Measurements from ENCODE around the gene TMEM116. TPM values are rescaled to one million over a fixed set of nuclear protein-coding genes. Genes with fewer than 3 reads are reported as not detected.
A peak's percentile ranks its signal among the peaks of the same experiment; 100 is the strongest.
"Not testable (repeated sequence)": the region's sequence is repeated elsewhere in the genome, so short reads cannot be mapped to it uniquely, and the experiment has no call there.

The TMEM116 gene
- total RNA-seq, 2 experiments from 2014 or later: 17.8 to 19.7 TPM

DNA sequence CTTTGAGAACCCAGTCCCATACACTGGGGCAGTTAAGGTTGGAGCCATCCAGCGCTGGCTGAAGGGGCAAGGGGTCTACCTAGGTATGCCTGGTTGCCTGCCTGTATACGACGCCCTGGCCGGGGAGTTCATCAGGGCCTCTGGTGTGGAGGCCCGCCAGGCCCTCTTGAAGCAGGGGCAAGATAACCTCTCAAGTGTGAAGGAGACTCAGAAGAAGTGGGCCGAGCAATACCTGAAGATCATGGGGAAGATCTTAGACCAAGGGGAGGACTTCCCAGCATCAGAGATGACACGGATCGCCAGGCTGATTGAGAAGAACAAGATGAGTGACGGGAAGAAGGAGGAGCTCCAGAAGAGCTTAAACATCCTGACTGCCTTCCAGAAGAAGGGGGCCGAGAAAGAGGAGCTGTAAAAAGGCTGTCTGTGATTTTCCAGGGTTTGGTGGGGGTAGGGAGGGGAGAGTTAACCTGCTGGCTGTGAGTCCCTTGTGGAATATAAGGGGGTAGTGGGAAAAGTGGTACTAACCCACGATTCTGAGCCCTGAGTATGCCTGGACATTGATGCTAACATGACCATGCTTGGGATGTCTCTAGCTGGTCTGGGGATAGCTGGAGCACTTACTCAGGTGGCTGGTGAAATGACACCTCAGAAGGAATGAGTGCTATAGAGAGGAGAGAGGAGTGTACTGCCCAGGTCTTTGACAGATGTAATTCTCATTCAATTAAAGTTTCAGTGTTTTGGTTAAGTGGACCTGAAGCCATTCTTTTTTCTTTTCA lies 9.5 kb upstream of the TMEM116 start:
- no peaks in the 10 kb centered on the region for H3K9me3 Mint-ChIP-seq
- H3K4me3 Mint-ChIP-seq: no peak overlapping the region
- peak overlapping the region; percentile 0 for H3K27ac Mint-ChIP-seq
- ChIA-PET POLR2A (interaction anchor here (1.0 to 3.6 kb wide), 3 partner anchors 9 to 181 kb away, joined by 4 to 28 read pairs (median 4); partner anchors contain the start of genes ERP29, MAPKAPK5 and TMEM116), CTCF (interaction anchor here (1.1 to 1.9 kb wide), 3 partner anchors 9 to 176 kb away, joined by 3 to 13 read pairs (median 4); partner anchors contain the start of genes ERP29 and TMEM116)
- H3K27me3 Mint-ChIP-seq: no peaks in the 10 kb centered on the region
- DNase-seq: no peak
- H3K4me1 Mint-ChIP-seq: peaks cover 39% of the 10 kb centered on the region
- peaks cover 67% of the 10 kb centered on the region for H3K36me3 Mint-ChIP-seq (ENCODE audit: low read depth)

DNA sequence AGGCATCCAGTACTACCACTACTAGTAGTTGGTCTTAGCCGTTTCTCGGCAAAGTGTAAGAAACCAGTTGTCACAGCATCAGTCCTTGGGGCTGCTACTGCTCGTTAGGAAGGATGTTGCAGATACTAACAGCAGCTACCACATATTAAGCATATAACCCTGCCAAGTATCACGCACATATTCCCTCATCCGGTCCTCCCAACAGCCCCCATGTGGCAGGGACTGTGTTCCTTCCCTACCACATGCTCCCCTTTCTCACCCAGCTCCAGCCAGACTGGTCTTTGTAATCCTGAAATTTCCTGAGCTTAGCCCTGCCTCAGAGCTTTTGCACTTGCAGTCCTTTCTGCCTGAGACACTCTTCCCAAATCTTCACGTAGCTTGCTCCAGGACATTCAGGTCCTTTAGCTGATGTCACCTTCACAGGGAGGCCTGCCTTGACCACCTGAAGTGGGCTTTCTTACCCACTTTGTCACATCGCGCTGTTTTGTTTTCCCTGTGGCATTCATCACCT lies 8.0 kb upstream of the TMEM116 start:
- POLR2A ChIA-PET: interaction anchor here (0.8 to 3.6 kb wide), 6 partner anchors 8 to 112 kb away, joined by 3 to 28 read pairs (median 6); partner anchors contain the start of genes ERP29 and TMEM116
- H3K27ac Mint-ChIP-seq: peak overlapping the region; percentile 38
- peaks cover 76% of the 10 kb centered on the region for H3K36me3 Mint-ChIP-seq (ENCODE audit: low read depth)

DNA sequence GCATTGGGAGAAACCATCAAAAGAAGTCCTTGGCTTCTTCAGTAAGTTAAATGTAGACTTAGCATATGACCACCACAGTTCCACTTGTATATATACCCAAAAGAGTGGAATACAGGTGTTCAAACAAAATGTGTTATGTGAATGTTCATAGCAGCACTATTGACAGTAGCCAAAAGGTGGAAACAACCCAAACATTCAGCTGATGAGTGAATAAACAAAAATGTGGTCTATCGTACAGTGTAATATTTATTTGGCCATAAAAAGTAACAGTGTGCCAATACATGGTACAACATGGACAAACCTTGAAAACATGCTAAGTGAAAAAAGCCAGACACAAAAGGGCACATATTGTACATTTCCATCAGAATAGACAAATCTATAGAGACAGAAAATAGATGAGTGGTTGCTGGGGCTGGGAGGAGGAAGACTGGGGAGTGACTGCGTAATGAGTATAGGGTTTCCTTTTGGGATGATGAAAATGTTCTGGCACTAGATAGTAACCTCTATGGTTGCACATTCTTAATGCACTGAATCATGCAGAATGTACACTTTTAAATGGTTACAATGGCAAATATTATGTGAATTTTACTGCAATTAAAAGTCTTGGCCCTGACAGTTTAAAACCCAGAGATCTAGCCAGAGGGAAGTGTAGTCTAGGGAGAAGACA lies 5.7 kb upstream of the TMEM116 start:
- no peak for DNase-seq
- no peaks in the 10 kb centered on the region for H3K9me3 Mint-ChIP-seq
- no peaks in the 10 kb centered on the region for H3K27me3 Mint-ChIP-seq
- peaks cover 49% of the 10 kb centered on the region for H3K4me1 Mint-ChIP-seq
- POLR2A ChIA-PET: interaction anchor here (1.0 kb wide), 1 partner anchor 31 kb away, joined by 4 read pairs; no protein-coding TSS in a partner anchor
- CTCF ChIA-PET: interaction anchor here (1.2 to 1.3 kb wide), 2 partner anchors 73 to 368 kb away, joined by 3 to 5 read pairs; no protein-coding TSS in a partner anchor
- peak overlapping the region; percentile 44 for H3K27ac Mint-ChIP-seq
- peaks cover 77% of the 10 kb centered on the region for H3K36me3 Mint-ChIP-seq (ENCODE audit: low read depth)
- no peak overlapping the region for H3K4me3 Mint-ChIP-seq

More for the DNA sequence above, 8.0 kb upstream of the TMEM116 start:
- Mint-ChIP-seq H3K9me3 (no peaks in the 10 kb centered on the region), H3K4me1 (peaks cover 44% of the 10 kb centered on the region), H3K27me3 (no peaks in the 10 kb centered on the region), H3K4me3 (no peak overlapping the region)
- CTCF ChIA-PET: interaction anchor here (1.0 to 1.4 kb wide), 3 partner anchors 13 to 80 kb away, joined by 4 to 7 read pairs (median 4); no protein-coding TSS in a partner anchor
- DNase-seq: no peak

DNA sequence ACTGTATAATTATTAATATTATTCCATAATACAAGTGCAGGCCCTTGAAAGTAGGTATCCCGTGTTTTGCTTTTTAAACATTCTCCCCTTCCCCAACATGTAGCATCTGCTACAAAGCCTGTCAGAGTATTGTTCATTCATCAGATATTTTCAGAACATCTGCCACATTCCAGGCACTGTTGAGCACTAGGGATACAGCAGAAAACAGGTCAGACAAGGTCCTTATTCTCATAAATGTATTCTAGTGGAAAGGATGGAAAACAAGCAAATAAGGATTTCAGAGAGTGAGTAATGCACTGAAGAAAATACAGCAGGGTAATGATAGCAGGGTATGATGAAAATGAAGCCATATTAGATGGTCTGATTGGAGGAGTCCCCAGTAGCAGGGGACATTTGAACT lies 4.1 kb upstream of the TMEM116 start:
- no peaks in the 10 kb centered on the region for H3K9me3 Mint-ChIP-seq
- CTCF ChIA-PET: no interaction called here
- H3K27ac Mint-ChIP-seq: no peak overlapping the region
- no peak for DNase-seq
- POLR2A ChIA-PET: no interaction called here
- H3K4me3 Mint-ChIP-seq: no peak overlapping the region
- H3K36me3 Mint-ChIP-seq (ENCODE audit: low read depth): peaks cover 70% of the 10 kb centered on the region
- no peaks in the 10 kb centered on the region for H3K27me3 Mint-ChIP-seq
- peaks cover 49% of the 10 kb centered on the region for H3K4me1 Mint-ChIP-seq

DNA sequence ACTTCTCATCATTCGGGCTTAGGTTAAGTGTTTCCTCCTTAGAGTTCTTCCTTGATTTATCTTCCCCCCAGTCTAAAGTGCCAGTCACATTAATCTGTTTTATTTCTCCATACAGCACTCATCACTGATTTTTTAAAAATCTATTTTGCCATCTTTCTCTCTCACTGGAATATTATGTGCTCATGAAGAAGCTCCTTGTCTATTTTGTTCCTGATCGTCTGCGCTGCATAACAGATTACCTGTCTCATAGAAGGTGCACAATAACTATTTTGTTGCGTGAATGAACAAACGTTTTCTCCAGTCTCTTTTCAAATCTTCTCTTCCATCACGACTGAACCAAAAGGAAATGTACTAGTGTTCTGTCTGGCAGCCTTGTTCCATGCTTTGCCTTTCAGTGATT lies 3.0 kb upstream of the TMEM116 start:
- peaks cover 59% of the 10 kb centered on the region for H3K4me1 Mint-ChIP-seq
- H3K36me3 Mint-ChIP-seq (ENCODE audit: low read depth): peaks cover 72% of the 10 kb centered on the region
- POLR2A ChIA-PET: interaction anchor here (6.7 kb wide), 1 partner anchor 71 kb away, joined by 52 read pairs; no protein-coding TSS in a partner anchor
- no peak for DNase-seq
- CTCF ChIA-PET: interaction anchor here (0.6 kb wide), 1 partner anchor 71 kb away, joined by 3 read pairs; no protein-coding TSS in a partner anchor
- no peaks in the 10 kb centered on the region for H3K27me3 Mint-ChIP-seq
- no peaks in the 10 kb centered on the region for H3K9me3 Mint-ChIP-seq
- H3K27ac Mint-ChIP-seq: peak overlapping the region; percentile 7
- H3K4me3 Mint-ChIP-seq: peak overlapping the region; percentile 38

DNA sequence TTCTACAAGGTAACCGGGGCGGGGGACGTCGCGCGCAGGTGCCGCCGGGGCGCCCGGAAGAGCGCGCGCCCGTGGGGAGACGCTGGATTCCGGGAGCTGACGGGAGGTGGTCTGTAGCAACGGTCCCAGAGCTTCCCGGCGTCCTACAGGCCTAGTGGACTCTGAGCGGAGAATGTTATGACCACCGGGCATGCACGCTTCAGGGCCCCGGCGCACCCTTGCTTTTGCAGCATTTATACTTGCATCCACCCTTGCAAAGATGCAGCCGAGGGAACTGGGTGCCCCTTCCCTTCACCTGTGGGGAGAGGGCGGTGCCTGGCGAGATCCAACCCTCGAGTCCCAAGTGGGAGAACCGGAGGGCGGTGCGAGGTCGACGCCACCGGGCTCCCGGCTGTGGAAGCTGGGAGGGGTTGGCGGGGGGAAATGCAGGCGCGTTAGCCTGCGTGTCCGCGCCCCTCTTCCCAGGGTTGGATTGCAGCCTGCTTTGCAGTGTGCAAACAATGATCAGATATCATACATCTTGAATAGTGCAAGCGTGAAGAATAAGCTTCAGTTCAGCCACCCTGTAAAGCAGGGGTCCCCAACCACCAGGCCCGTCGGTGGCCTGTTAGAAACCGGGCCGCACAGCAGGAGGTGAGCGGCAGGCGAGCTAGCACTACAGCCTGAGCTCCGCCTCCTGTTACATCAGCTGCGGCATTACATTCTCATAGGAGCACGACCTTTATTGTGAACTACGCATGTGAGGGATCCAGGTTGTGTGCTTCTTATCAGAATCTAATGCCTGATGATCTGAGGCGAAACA lies 837 bp upstream of the TMEM116 start:
- ChIA-PET POLR2A (interaction anchor here (0.5 to 6.7 kb wide), 36 partner anchors 8 to 1683 kb away, joined by 3 to 326 read pairs (median 4); partner anchors contain the start of genes ACAD10, BRAP, MAPKAPK5 and NAA25), CTCF (interaction anchor here (0.6 to 4.2 kb wide), 29 partner anchors 10 to 397 kb away, joined by 3 to 62 read pairs (median 6); partner anchors contain the start of genes MAPKAPK5, NAA25 and TRAFD1)
- Mint-ChIP-seq H3K4me3 (peak overlapping the region; percentile 93), H3K36me3 (ENCODE audit: low read depth) (peaks cover 67% of the 10 kb centered on the region), H3K9me3 (no peaks in the 10 kb centered on the region), H3K27me3 (no peaks in the 10 kb centered on the region), H3K4me1 (peaks cover 60% of the 10 kb centered on the region), H3K27ac (peak overlapping the region; percentile 95)
- peak; percentile 80 for DNase-seq

DNA sequence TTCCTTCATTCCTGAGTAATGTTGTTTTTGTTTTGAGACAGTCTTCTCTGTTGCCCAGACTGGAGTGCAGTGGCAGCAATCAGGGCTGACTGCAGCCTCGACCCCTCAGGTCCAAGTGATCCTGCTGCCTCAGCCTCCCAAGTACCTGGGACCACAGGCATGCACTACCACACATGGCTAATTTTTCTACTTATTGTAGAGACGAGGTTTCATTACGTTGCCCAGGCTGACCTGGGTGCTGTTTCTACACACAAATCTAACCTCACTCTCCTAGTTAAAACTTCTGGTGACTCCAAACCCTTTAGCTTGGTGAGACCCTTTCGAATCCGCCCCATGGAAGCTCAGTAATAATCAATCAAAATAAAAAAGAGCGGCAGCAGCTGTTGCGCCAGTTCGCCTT lies 1.3 kb downstream of the TMEM116 start:
- CTCF ChIA-PET: interaction anchor here (0.8 to 4.2 kb wide), 6 partner anchors 8 to 376 kb away, joined by 3 to 62 read pairs (median 24); no protein-coding TSS in a partner anchor
- no peak for DNase-seq
- H3K36me3 Mint-ChIP-seq (ENCODE audit: low read depth): peaks cover 50% of the 10 kb centered on the region

DNA sequence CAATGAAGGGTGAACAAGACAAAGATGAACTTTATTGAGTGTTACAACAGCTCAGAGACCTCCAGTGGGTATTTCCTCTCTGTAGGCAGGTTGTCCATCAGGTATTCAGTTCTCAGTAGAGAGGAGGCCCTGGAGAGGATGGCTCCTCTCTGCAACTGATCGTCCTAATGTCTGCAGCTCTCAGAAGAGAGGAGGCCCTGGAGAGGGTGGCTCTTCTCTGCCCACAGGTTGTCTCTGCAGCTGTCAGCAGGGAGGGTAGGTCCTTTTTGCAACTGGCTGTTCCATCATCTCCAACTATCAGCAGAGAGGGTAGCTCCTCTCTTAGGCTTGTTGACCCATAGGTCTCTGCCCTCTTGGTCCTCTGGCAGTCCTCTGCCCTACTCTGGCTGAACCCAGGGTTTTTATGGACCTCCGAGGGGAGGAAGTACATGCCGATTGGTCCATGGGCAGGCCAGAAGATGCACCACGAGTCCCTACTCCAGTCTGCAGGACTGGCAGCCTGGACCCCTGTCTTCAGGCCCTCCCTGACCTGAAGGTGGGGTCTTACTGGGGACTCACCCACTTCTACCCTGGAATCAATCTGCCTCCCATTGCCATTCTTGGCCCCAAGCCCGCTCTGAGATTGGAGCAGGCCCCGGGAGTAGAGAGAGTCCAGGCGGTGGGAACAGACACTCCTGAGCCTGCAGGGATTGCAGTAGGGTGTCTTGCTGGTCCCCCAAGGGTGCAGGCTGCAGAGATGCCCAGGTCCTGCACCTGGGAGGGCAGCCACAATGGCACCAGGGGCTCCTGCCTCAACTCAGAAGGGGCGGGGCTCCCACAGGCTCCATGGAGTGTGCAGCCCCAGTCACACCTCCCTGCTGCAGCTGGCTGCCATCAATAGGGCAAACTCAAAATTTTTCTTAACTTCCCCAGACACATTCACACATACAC lies 2.3 kb downstream of the TMEM116 start:
- ChIA-PET POLR2A (interaction anchor here (0.8 to 6.7 kb wide), 6 partner anchors 10 to 98 kb away, joined by 4 to 52 read pairs (median 12); no protein-coding TSS in a partner anchor), CTCF (interaction anchor here (1.2 to 1.4 kb wide), 2 partner anchors 9 to 16 kb away, joined by 3 to 4 read pairs; no protein-coding TSS in a partner anchor)

More for the DNA sequence above, 1.3 kb downstream of the TMEM116 start:
- POLR2A ChIA-PET: interaction anchor here (1.1 to 6.7 kb wide), 11 partner anchors 11 to 118 kb away, joined by 4 to 326 read pairs (median 22); partner anchors contain the start of gene TRAFD1
- no peaks in the 10 kb centered on the region for H3K27me3 Mint-ChIP-seq
- H3K4me3 Mint-ChIP-seq: peak overlapping the region; percentile 93
- peaks cover 48% of the 10 kb centered on the region for H3K4me1 Mint-ChIP-seq
- peak overlapping the region; percentile 95 for H3K27ac Mint-ChIP-seq
- H3K9me3 Mint-ChIP-seq: no peaks in the 10 kb centered on the region

DNA sequence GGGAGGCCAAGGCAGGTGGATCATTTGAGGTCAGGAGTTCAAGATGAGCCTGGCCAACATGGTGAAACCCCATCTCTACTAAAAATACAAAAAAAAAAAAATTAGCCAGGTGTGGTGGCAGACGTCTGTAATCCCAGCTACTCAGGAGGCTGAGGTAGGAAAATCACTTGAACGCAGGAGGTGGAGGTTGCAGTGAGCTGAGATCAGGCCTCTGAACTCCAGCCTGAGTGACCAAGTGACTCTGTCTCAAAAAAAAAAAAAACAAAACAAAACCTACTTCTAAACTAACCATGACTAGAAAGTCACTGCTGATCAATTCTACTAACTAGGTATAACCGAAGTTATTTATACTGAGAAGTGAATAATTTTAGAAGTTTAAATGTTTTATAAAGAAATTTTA lies 3.4 kb downstream of the TMEM116 start:
- H3K4me1 Mint-ChIP-seq: peaks cover 47% of the 10 kb centered on the region
- POLR2A ChIA-PET: interaction anchor here (0.8 to 6.7 kb wide), 5 partner anchors 8 to 100 kb away, joined by 4 to 52 read pairs (median 11); no protein-coding TSS in a partner anchor

More for the DNA sequence above, 2.3 kb downstream of the TMEM116 start:
- Mint-ChIP-seq H3K27me3 (no peaks in the 10 kb centered on the region), H3K4me1 (peaks cover 50% of the 10 kb centered on the region), H3K9me3 (no peaks in the 10 kb centered on the region), H3K27ac (peak overlapping the region; percentile 95), H3K4me3 (peak overlapping the region; percentile 93), H3K36me3 (ENCODE audit: low read depth) (peaks cover 39% of the 10 kb centered on the region)
- no peak for DNase-seq

DNA sequence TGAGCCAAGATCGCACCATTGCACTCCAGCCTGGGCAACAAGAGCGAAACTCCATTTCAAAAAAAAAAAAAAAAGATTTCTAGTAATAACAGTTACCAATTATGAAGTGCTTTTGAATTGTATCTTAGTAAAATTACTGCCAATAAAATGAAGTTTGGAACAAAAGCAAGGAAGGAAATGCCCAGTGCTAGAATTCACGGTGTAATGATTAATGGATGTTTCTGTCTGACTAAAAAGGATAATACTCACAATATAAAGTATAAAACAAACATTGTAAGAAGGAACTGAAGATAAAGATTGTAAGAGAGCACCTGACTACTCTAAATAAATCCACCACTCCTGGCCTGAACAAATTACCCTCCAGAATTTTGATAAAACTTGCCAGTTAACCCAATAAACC lies 4.0 kb downstream of the TMEM116 start:
- DNase-seq: no peak
- Mint-ChIP-seq H3K4me3 (no peak overlapping the region), H3K27me3 (no peaks in the 10 kb centered on the region), H3K27ac (no peak overlapping the region), H3K9me3 (no peaks in the 10 kb centered on the region), H3K4me1 (peaks cover 42% of the 10 kb centered on the region), H3K36me3 (ENCODE audit: low read depth) (peaks cover 31% of the 10 kb centered on the region)
- CTCF ChIA-PET: no interaction called here
- POLR2A ChIA-PET: interaction anchor here (1.2 to 1.3 kb wide), 2 partner anchors 10 to 16 kb away, joined by 3 to 6 read pairs; no protein-coding TSS in a partner anchor

More for the DNA sequence above, 3.4 kb downstream of the TMEM116 start:
- not testable (repeated sequence) for H3K9me3 Mint-ChIP-seq, DNase-seq, H3K4me3 Mint-ChIP-seq, H3K27ac Mint-ChIP-seq, H3K27me3 Mint-ChIP-seq
- CTCF ChIA-PET: interaction anchor here (1.2 to 1.4 kb wide), 2 partner anchors 8 to 15 kb away, joined by 3 to 4 read pairs; no protein-coding TSS in a partner anchor
- H3K36me3 Mint-ChIP-seq (ENCODE audit: low read depth): peaks cover 37% of the 10 kb centered on the region

DNA sequence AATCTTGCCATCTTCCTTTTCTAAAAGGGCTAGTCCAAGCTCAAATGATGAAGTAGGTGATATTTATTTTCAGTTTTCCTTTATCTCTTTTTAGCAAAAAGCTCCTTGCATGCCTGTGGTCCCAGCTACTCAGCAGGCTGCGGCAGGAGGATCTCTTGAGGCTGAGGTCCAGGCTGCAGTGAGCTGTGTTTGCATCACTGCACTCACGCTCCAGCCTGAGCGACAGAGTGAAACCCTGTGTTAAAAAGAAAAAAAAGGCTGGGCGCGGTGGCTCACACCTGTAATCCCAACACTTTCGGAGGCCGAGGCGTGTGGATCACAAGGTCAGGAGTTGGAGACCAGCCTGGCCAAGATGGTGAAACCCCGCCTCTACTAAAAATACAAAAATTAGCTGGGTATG lies 5.0 kb downstream of the TMEM116 start:
- Mint-ChIP-seq H3K4me1 (peaks cover 46% of the 10 kb centered on the region), H3K9me3 (no peaks in the 10 kb centered on the region), H3K27me3 (no peaks in the 10 kb centered on the region), H3K36me3 (ENCODE audit: low read depth) (peaks cover 36% of the 10 kb centered on the region), H3K27ac (no peak overlapping the region), H3K4me3 (no peak overlapping the region)
- no peak for DNase-seq
- ChIA-PET CTCF (no interaction called here), POLR2A (interaction anchor here (0.9 to 1.2 kb wide), 2 partner anchors 13 to 15 kb away, joined by 3 read pairs; no protein-coding TSS in a partner anchor)

All from activated CD4-positive, alpha-beta memory T cell treated with anti-CD3 and anti-CD28 coated beads, Interleukin-2, amount 10 ng/mL, durations not matched to agents 7 days and 5 days (primary cell).